SK-N-SH treated with all-trans-retinoic acid at 6 μM for 48 hours (cell line): Measurements from ENCODE around the gene SF3B3.

Experiments
- ATAC-seq: fragments of 200-7000 bp; cut with Tn5 transposase; 3 replicates; pipeline ENCODE4 v1.9.1; 2020; ENCODE audit warnings: mild to moderate bottlenecking, moderate library complexity
- ARNTL ChIP-seq: fragments of 450-650 bp; formaldehyde crosslinking; IDR thresholded peaks from 2 replicates; pipeline ENCODE4 v1.5.0; 2020; ENCODE audit warnings: low read depth, mild to moderate bottlenecking, moderate library complexity, borderline replicate concordance
- CREB5 ChIP-seq: fragments of 250-450 bp; sonication (Bioruptor Pico); IDR thresholded peaks from 2 replicates; pipeline ENCODE4 v1.5.1; 2020; ENCODE audit warnings: low read depth, mild to moderate bottlenecking, moderate library complexity
- CSDC2 ChIP-seq: fragments of 250-450 bp; sonication (Bioruptor Pico); IDR thresholded peaks from 2 replicates; pipeline ENCODE4 v1.5.0; 2020; ENCODE audit warnings: mild to moderate bottlenecking, moderate library complexity
- ISL1 ChIP-seq: fragments of 250-450 bp; sonication (Bioruptor Pico); IDR thresholded peaks from 2 replicates; pipeline ENCODE4 v2.1.2; 2022; ENCODE audit warnings: mild to moderate bottlenecking, moderate library complexity
- OSR1 ChIP-seq: fragments of 250-450 bp; sonication (Bioruptor Pico); IDR thresholded peaks from 2 replicates; pipeline ENCODE4 v1.8.0; 2022; ENCODE audit warnings: moderate library complexity, mild to moderate bottlenecking, inconsistent platforms
- PATZ1 ChIP-seq: fragments of 250-450 bp; sonication (Bioruptor Pico); IDR thresholded peaks from 2 replicates; pipeline ENCODE4 v1.8.0; 2020; ENCODE audit warnings: mild to moderate bottlenecking, moderate library complexity, borderline replicate concordance
- POU6F1 ChIP-seq: fragments of 250-450 bp; sonication (Bioruptor Pico); IDR thresholded peaks from 2 replicates; pipeline ENCODE4 v1.8.0; 2021; ENCODE audit warnings: low read depth, mild to moderate bottlenecking, moderate library complexity, borderline replicate concordance
- RARB ChIP-seq: fragments of 250-450 bp; sonication (Bioruptor Pico); IDR thresholded peaks from 2 replicates; pipeline ENCODE4 v1.8.0; 2021; ENCODE audit warnings: mild to moderate bottlenecking, moderate library complexity
- SNAI2 ChIP-seq: fragments of 250-450 bp; sonication (Bioruptor Pico); IDR thresholded peaks from 2 replicates; pipeline ENCODE4 v1.5.0; 2020; ENCODE audit warnings: mild to moderate bottlenecking, moderate library complexity
- TCF4 ChIP-seq: fragments of 250-450 bp; sonication (Bioruptor Pico); IDR thresholded peaks from 2 replicates; pipeline ENCODE4 v1.8.0; 2021; ENCODE audit warnings: mild to moderate bottlenecking, moderate library complexity, borderline replicate concordance
- TOX ChIP-seq: fragments of 250-450 bp; sonication (Bioruptor Pico); IDR thresholded peaks from 2 replicates; pipeline ENCODE4 v1.8.0; 2021; ENCODE audit warnings: mild to moderate bottlenecking, moderate library complexity, borderline replicate concordance
- TSHZ2 ChIP-seq: fragments of 250-450 bp; sonication (Bioruptor Pico); IDR thresholded peaks from 2 replicates; pipeline ENCODE4 v1.5.0; 2020; ENCODE audit warnings: mild to moderate bottlenecking, moderate library complexity
- ZC3H10 ChIP-seq: fragments of 250-450 bp; sonication (Bioruptor Pico); IDR thresholded peaks from 2 replicates; pipeline ENCODE4 v1.5.1; 2021; ENCODE audit warnings: mild to moderate bottlenecking, moderate library complexity
- ZFP3 ChIP-seq: fragments of 250-450 bp; sonication (Bioruptor Pico); IDR thresholded peaks from 2 replicates; pipeline ENCODE4 v1.5.0; 2020; ENCODE audit warnings: mild to moderate bottlenecking, moderate library complexity
- ZFP30 ChIP-seq: fragments of 450-650 bp; formaldehyde crosslinking; IDR thresholded peaks from 2 replicates; pipeline ENCODE4 v1.5.0; 2022; ENCODE audit warnings: mild to moderate bottlenecking, moderate library complexity
- ZNF565 ChIP-seq: fragments of 450-650 bp; formaldehyde crosslinking; conservative IDR thresholded peaks from 2 replicates; pipeline ENCODE4 v1.5.0; 2020; ENCODE audit warnings: low read depth, mild to moderate bottlenecking, moderate library complexity
- ZNF70 ChIP-seq: fragments of 450-650 bp; formaldehyde crosslinking; IDR thresholded peaks from 2 replicates; pipeline ENCODE4 v1.5.0; 2020; ENCODE audit warnings: mild to moderate bottlenecking, moderate library complexity
- ZNF8 ChIP-seq: fragments of 450-650 bp; formaldehyde crosslinking; IDR thresholded peaks from 2 replicates; pipeline ENCODE4 v1.5.0; 2020; ENCODE audit warnings: mild to moderate bottlenecking, moderate library complexity

SF3B3 gene

GRCh38 chr16:70611785-70612303 is 88.2 kb downstream of the SF3B3 start (continued):
- TF ChIP-seq PATZ1 (CRISPR knock-in tag) (no peak), ZNF70 (CRISPR knock-in tag) (no peak), ARNTL (no peak), TCF4 (CRISPR knock-in tag) (no peak)

- TF ChIP-seq SNAI2 (CRISPR knock-in tag) (no peak), ZFP3 (CRISPR knock-in tag) (no peak), ZNF70 (CRISPR knock-in tag) (no peak), PATZ1 (CRISPR knock-in tag) (no peak), ISL1 (CRISPR knock-in tag) (no peak), TSHZ2 (CRISPR knock-in tag) (no peak), RARB (CRISPR knock-in tag) (no peak), CREB5 (CRISPR knock-in tag) (no peak), ZNF8 (no peak), CSDC2 (CRISPR knock-in tag) (no peak), ZNF565 (CRISPR knock-in tag) (no peak), TOX (CRISPR knock-in tag) (no peak), ZC3H10 (CRISPR knock-in tag) (no peak)
Observed at GRCh38 chr16:70612931-70613330, 89.3 kb downstream of the SF3B3 start.

GRCh38 chr16:70614208-70614951 is 90.8 kb downstream of the SF3B3 start:
- no peak; the same call in 2 of the 3 replicates for ATAC-seq
- TF ChIP-seq OSR1 (CRISPR knock-in tag) (no peak), ZC3H10 (CRISPR knock-in tag) (no peak), ARNTL (no peak), ZNF8 (no peak), ZFP3 (CRISPR knock-in tag) (no peak)

More at GRCh38 chr16:70612931-70613330, 89.3 kb downstream of the SF3B3 start:
- no peak for ATAC-seq

GRCh38 chr16:70615945-70616344 is 92.3 kb downstream of the SF3B3 start:
- no peak for ATAC-seq
- no peak for TF ChIP-seq ZFP3 (CRISPR knock-in tag)
- no peak for TF ChIP-seq PATZ1 (CRISPR knock-in tag)
- TF ChIP-seq ISL1 (CRISPR knock-in tag): no peak
- no peak for TF ChIP-seq ZC3H10 (CRISPR knock-in tag)
- no peak for TF ChIP-seq POU6F1
- no peak for TF ChIP-seq TCF4 (CRISPR knock-in tag)
- no peak for TF ChIP-seq TSHZ2 (CRISPR knock-in tag)
- no peak for TF ChIP-seq OSR1 (CRISPR knock-in tag)
- no peak for TF ChIP-seq ZNF8
- no peak for TF ChIP-seq CSDC2 (CRISPR knock-in tag)
- no peak for TF ChIP-seq ZFP30 (CRISPR knock-in tag)
